GM23338 (cell line): ENCODE measurements around the gene GRIK4. TPM values are rescaled to one million over a fixed set of nuclear protein-coding genes. Genes with fewer than 3 reads are reported as not detected.

ENCODE experiments used
- ATAC-seq: fragments of 200-7000 bp; cut with Tn5 transposase; 3 replicates; pipeline ENCODE4 v1.9.1; 2020
- DNase-seq: peaks from one replicate; pipeline ENCODE4 v3.0.0-alpha.2; 2015; ENCODE audit warnings: low spot score
- H2AFZ ChIP-seq: fragments of 200-600 bp; sonication (generic); 2 replicates; pipeline ENCODE4 v1.8.0; 2016; ENCODE audit warnings: antibody characterized with exemption, mild to moderate bottlenecking, moderate library complexity
- H3F3A ChIP-seq: fragments of 200-600 bp; sonication (generic); replicated peaks from 2 replicates; pipeline ENCODE4 v1.8.0; 2017; ENCODE audit warnings: antibody characterized with exemption, mixed run types, low read depth
- H3K27ac ChIP-seq: fragments of 200-600 bp; sonication (generic); 2 replicates; pipeline ENCODE4 v1.6.1; 2016; ENCODE audit warnings: low read depth
- H3K27me3 ChIP-seq: fragments of 200-600 bp; sonication (generic); 2 replicates; pipeline ENCODE4 v1.8.0; 2016; ENCODE audit warnings: mild to moderate bottlenecking, mixed run types, moderate library complexity; ENCODE audit not compliant: insufficient read depth
- H3K36me3 ChIP-seq: fragments of 200-600 bp; sonication (generic); 2 replicates; pipeline ENCODE4 v1.8.0; 2016; ENCODE audit warnings: mild to moderate bottlenecking; ENCODE audit not compliant: insufficient read depth
- H3K4me1 ChIP-seq: fragments of 200-600 bp; sonication (generic); 2 replicates; pipeline ENCODE4 v1.8.0; 2016; ENCODE audit warnings: mild to moderate bottlenecking, moderate library complexity; ENCODE audit not compliant: insufficient read depth
- H3K4me2 ChIP-seq: fragments of 200-600 bp; sonication (generic); 2 replicates; pipeline ENCODE4 v1.7.1; 2017; ENCODE audit warnings: mixed run types
- H3K4me3 ChIP-seq: fragments of 200-600 bp; sonication (generic); 2 replicates; pipeline ENCODE4 v1.6.1; 2016; ENCODE audit warnings: mixed run types
- H3K79me2 ChIP-seq: fragments of 200-600 bp; sonication (generic); replicated peaks from 2 replicates; pipeline ENCODE4 v1.8.0; 2017; ENCODE audit warnings: mild to moderate bottlenecking; ENCODE audit not compliant: insufficient read depth
- H3K9me2 ChIP-seq: fragments of 200-600 bp; sonication (generic); 2 replicates; pipeline ENCODE4 v1.8.0; 2017; ENCODE audit not compliant: insufficient read depth
- H4K20me1 ChIP-seq: fragments of 200-600 bp; sonication (generic); replicated peaks from 2 replicates; pipeline ENCODE4 v1.8.0; 2017; ENCODE audit warnings: mild to moderate bottlenecking; ENCODE audit not compliant: insufficient read depth
- H3K27ac Mint-ChIP-seq: 2 replicates; pipeline ENCODE4 v1.8.0; 2020; ENCODE audit warnings: inconsistent platforms, mild to moderate bottlenecking, moderate library complexity, mixed read lengths
- H3K27me3 Mint-ChIP-seq: 3 replicates; pipeline ENCODE4 v1.8.0; 2022; ENCODE audit warnings: low read depth, mild to moderate bottlenecking, moderate library complexity, mixed read lengths, inconsistent platforms; ENCODE audit not compliant: insufficient read depth, poor library complexity
- H3K36me3 Mint-ChIP-seq: 3 replicates; pipeline ENCODE4 v1.8.0; 2021; ENCODE audit warnings: low read depth, mild to moderate bottlenecking, inconsistent platforms, moderate library complexity, mixed read lengths
- H3K4me1 Mint-ChIP-seq: 3 replicates; pipeline ENCODE4 v1.8.0; 2020; ENCODE audit warnings: mild to moderate bottlenecking, inconsistent platforms, mixed read lengths
- H3K4me3 Mint-ChIP-seq: 3 replicates; pipeline ENCODE4 v1.8.0; 2021; ENCODE audit warnings: moderate library complexity, mild to moderate bottlenecking, inconsistent platforms, mixed read lengths
- H3K9me3 Mint-ChIP-seq: 3 replicates; pipeline ENCODE4 v1.8.0; 2020; ENCODE audit warnings: moderate library complexity, mild to moderate bottlenecking, inconsistent platforms, mixed read lengths
- CREB1 ChIP-seq: fragments of 250-450 bp; sonication (Bioruptor Pico); IDR thresholded peaks from 2 replicates; pipeline ENCODE4 v1.5.0; 2020; ENCODE audit warnings: low read depth, mild to moderate bottlenecking, moderate library complexity
- EZH2phosphoT487 ChIP-seq: fragments of 200-600 bp; sonication (generic); IDR thresholded peaks from one replicate; pipeline ENCODE4 v1.8.1; 2018; ENCODE audit warnings: antibody characterized with exemption; ENCODE audit not compliant: unreplicated experiment
- JUNB ChIP-seq: IDR thresholded peaks from one replicate; pipeline ENCODE4 v1.6.1; 2016; ENCODE audit warnings: antibody characterized with exemption; ENCODE audit not compliant: unreplicated experiment
- NANOG ChIP-seq: IDR thresholded peaks from 2 replicates; pipeline ENCODE4 v1.6.1; 2016; ENCODE audit warnings: antibody characterized with exemption, borderline replicate concordance
- POLR2AphosphoS5 ChIP-seq: IDR thresholded peaks from 2 replicates; pipeline ENCODE4 v1.6.1; 2016; ENCODE audit warnings: antibody characterized with exemption, low read depth
- STAT1 ChIP-seq: IDR thresholded peaks from one replicate; pipeline ENCODE4 v1.6.1; 2016; ENCODE audit warnings: antibody characterized with exemption; ENCODE audit not compliant: unreplicated experiment
- ZNF114 ChIP-seq: fragments of 250-450 bp; sonication (Bioruptor Pico); IDR thresholded peaks from 2 replicates; pipeline ENCODE4 v1.5.0; 2020; ENCODE audit warnings: mild to moderate bottlenecking, moderate library complexity
- ZNF331 ChIP-seq: fragments of 250-450 bp; sonication (Bioruptor Pico); IDR thresholded peaks from 2 replicates; pipeline ENCODE4 v1.5.0; 2020; ENCODE audit warnings: low read depth, mild to moderate bottlenecking, moderate library complexity
- polyA plus RNA-seq: library from polyadenylated mRNA; unstranded; fragments of >200 nt; fragmentation: Nextera tagmentation; extraction: Ambion mirVana; gene quantifications from 2 replicates; pipeline ENCODE4 v1.2.1, GENCODE V29; 2016
- total RNA-seq: library from RNA; depleted of rRNA; stranded (reverse); fragments of >200 nt; shearing (Covaris generic); gene quantifications from 2 replicates; pipeline ENCODE4 v1.2.3, GENCODE V29; 2014
- TF ChIP-seq, protein P1 (sequence below): fragments of 250-450 bp; sonication (Bioruptor Pico); IDR thresholded peaks from 2 replicates; pipeline ENCODE4 v1.5.0; 2020; ENCODE audit warnings: mild to moderate bottlenecking, moderate library complexity
- TF ChIP-seq, protein P2 (sequence below), 2 experiments: fragments of 200-600 bp in 1 of 2; sonication (generic) in 1 of 2; conservative IDR thresholded peaks; 2 replicates each; pipeline versions ENCODE4 v1.5.1 to v1.6.1; 2016 to 2017; ENCODE audit warnings: antibody characterized with exemption in 2 of 2, low read depth in 2 of 2, mild to moderate bottlenecking in 2 of 2, moderate library complexity in 1 of 2

Gene GRIK4
- total and polyA plus RNA-seq, 2 experiments from 2014 or later = 0.63 to 2.2 TPM

DNA sequence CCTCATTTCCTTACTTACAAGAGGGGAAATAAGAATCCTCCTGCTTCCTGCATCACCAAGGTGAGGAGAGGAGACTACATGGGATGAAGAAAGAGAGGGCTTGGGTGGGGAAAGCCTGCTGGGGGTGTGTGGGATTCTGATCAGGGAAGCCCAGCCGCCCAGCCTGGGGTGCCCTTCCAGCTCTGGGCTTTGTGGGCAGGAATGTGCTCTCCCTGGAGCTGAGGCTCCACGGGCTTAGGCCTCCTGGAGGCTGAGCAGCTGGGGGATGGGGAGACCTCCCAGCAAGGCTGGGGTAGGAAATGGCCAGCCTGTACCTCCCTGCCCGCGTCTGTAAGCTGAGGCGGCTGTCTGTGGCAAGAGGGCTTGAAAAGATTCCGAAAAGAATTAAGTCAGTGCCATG, 206.1 kb downstream of the GRIK4 start (continued):
- TF ChIP-seq, protein P1, sequence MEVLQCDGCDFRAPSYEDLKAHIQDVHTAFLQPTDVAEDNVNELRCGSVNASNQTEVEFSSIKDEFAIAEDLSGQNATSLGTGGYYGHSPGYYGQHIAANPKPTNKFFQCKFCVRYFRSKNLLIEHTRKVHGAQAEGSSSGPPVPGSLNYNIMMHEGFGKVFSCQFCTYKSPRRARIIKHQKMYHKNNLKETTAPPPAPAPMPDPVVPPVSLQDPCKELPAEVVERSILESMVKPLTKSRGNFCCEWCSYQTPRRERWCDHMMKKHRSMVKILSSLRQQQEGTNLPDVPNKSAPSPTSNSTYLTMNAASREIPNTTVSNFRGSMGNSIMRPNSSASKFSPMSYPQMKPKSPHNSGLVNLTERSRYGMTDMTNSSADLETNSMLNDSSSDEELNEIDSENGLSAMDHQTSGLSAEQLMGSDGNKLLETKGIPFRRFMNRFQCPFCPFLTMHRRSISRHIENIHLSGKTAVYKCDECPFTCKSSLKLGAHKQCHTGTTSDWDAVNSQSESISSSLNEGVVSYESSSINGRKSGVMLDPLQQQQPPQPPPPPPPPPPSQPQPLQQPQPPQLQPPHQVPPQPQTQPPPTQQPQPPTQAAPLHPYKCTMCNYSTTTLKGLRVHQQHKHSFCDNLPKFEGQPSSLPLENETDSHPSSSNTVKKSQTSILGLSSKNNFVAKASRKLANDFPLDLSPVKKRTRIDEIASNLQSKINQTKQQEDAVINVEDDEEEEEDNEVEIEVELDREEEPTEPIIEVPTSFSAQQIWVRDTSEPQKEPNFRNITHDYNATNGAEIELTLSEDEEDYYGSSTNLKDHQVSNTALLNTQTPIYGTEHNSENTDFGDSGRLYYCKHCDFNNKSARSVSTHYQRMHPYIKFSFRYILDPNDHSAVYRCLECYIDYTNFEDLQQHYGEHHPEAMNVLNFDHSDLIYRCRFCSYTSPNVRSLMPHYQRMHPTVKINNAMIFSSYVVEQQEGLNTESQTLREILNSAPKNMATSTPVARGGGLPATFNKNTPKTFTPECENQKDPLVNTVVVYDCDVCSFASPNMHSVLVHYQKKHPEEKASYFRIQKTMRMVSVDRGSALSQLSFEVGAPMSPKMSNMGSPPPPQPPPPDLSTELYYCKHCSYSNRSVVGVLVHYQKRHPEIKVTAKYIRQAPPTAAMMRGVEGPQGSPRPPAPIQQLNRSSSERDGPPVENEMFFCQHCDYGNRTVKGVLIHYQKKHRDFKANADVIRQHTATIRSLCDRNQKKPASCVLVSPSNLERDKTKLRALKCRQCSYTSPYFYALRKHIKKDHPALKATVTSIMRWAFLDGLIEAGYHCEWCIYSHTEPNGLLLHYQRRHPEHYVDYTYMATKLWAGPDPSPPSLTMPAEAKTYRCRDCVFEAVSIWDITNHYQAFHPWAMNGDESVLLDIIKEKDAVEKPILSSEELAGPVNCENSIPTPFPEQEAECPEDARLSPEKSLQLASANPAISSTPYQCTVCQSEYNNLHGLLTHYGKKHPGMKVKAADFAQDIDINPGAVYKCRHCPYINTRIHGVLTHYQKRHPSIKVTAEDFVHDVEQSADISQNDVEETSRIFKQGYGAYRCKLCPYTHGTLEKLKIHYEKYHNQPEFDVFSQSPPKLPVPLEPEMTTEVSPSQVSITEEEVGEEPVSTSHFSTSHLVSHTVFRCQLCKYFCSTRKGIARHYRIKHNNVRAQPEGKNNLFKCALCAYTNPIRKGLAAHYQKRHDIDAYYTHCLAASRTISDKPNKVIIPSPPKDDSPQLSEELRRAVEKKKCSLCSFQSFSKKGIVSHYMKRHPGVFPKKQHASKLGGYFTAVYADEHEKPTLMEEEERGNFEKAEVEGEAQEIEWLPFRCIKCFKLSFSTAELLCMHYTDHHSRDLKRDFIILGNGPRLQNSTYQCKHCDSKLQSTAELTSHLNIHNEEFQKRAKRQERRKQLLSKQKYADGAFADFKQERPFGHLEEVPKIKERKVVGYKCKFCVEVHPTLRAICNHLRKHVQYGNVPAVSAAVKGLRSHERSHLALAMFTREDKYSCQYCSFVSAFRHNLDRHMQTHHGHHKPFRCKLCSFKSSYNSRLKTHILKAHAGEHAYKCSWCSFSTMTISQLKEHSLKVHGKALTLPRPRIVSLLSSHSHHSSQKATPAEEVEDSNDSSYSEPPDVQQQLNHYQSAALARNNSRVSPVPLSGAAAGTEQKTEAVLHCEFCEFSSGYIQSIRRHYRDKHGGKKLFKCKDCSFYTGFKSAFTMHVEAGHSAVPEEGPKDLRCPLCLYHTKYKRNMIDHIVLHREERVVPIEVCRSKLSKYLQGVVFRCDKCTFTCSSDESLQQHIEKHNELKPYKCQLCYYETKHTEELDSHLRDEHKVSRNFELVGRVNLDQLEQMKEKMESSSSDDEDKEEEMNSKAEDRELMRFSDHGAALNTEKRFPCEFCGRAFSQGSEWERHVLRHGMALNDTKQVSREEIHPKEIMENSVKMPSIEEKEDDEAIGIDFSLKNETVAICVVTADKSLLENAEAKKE (CRISPR knock-in tag) = no peak
- TF ChIP-seq EZH2phosphoT487 (no peak), JUNB (no peak), ZNF114 (CRISPR knock-in tag) (no peak), STAT1 (no peak), ZNF331 (CRISPR knock-in tag) (no peak), POLR2AphosphoS5 (no peak)

DNA sequence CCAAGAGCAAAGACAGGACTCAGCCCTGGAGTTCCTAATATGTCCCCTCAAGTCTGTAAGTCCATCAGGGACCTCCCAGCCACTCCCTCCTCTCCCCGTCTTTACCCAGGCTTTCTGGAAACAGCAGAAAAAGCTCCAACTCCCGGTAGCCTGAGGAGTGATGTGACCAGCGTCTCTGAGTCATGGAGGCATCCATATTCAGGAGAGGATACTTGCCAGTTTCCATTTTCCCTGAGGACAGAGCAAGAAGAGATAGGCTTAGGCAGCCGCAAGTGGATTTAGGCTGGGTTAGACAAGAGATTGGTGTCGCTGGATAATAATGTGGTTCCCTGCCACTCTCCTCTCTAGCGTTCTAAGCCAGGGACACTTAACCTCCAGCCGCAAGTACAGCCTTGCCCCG, 206.6 kb downstream of the GRIK4 start:
- H3K36me3 ChIP-seq = no peaks in the 10 kb centered on the region
- no peak overlapping the region for H3K4me2 ChIP-seq
- H3K36me3 Mint-ChIP-seq = no peaks in the 10 kb centered on the region
- no peak overlapping the region for H3K4me3 ChIP-seq
- H3K27ac Mint-ChIP-seq = no peak overlapping the region
- no peak overlapping the region for H3K27ac ChIP-seq
- DNase-seq (no peak), ATAC-seq (no peak)
- H3K4me3 Mint-ChIP-seq = no peak overlapping the region
- no peaks in the 10 kb centered on the region for H3K27me3 ChIP-seq
- H3K27me3 Mint-ChIP-seq = peaks cover 7% of the 10 kb centered on the region
- no peak overlapping the region for H2AFZ ChIP-seq
- no peaks in the 10 kb centered on the region for H3F3A ChIP-seq
- H3K4me1 ChIP-seq = peaks cover 22% of the 10 kb centered on the region
- H3K9me2 ChIP-seq = no peaks in the 10 kb centered on the region
- H3K9me3 Mint-ChIP-seq = no peaks in the 10 kb centered on the region
- TF ChIP-seq POLR2AphosphoS5 (no peak), CREB1 (CRISPR knock-in tag) (no peak), NANOG (no peak), JUNB (no peak)
- TF ChIP-seq, protein P2, sequence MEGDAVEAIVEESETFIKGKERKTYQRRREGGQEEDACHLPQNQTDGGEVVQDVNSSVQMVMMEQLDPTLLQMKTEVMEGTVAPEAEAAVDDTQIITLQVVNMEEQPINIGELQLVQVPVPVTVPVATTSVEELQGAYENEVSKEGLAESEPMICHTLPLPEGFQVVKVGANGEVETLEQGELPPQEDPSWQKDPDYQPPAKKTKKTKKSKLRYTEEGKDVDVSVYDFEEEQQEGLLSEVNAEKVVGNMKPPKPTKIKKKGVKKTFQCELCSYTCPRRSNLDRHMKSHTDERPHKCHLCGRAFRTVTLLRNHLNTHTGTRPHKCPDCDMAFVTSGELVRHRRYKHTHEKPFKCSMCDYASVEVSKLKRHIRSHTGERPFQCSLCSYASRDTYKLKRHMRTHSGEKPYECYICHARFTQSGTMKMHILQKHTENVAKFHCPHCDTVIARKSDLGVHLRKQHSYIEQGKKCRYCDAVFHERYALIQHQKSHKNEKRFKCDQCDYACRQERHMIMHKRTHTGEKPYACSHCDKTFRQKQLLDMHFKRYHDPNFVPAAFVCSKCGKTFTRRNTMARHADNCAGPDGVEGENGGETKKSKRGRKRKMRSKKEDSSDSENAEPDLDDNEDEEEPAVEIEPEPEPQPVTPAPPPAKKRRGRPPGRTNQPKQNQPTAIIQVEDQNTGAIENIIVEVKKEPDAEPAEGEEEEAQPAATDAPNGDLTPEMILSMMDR (conservative IDR thresholded peaks at IDR 0.05; ENCODE audit: low read depth in 2 of 2) = no peak
- no peaks in the 10 kb centered on the region for H3K79me2 ChIP-seq
- H3K4me1 Mint-ChIP-seq = peaks cover 51% of the 10 kb centered on the region
- no peaks in the 10 kb centered on the region for H4K20me1 ChIP-seq
